H7 (cell line): ENCODE data around the gene FRY. TPM values are rescaled to one million over a fixed set of nuclear protein-coding genes. Genes with fewer than 3 reads are reported as not detected.

Experiments
- DNase-seq: peaks from one replicate; pipeline ENCODE4 v3.0.0; 2012
- H3K27me3 ChIP-seq: 2 replicates; pipeline ENCODE4 v1.6.0; 2011; ENCODE audit warnings: mild to moderate bottlenecking, low read length; ENCODE audit not compliant: control insufficient read depth, insufficient read depth
- H3K36me3 ChIP-seq: replicated peaks from 2 replicates; pipeline ENCODE4 v1.5.1; 2011; ENCODE audit warnings: low read length; ENCODE audit not compliant: control insufficient read depth, insufficient read depth
- H3K4me3 ChIP-seq: 2 replicates; pipeline ENCODE4 v1.5.1; 2011; ENCODE audit warnings: low read depth, mild to moderate bottlenecking, control low read depth, low read length, moderate library complexity; ENCODE audit not compliant: insufficient read depth
- total RNA-seq: library from RNA; depleted of rRNA; stranded (reverse); fragments of >200 nt; shearing (Covaris generic); gene quantifications from 2 replicates; pipeline ENCODE4 v1.2.3, GENCODE V29; 2014

Gene FRY
- total RNA-seq, 1 experiment from 2014 or later = 0.35 TPM

DNA sequence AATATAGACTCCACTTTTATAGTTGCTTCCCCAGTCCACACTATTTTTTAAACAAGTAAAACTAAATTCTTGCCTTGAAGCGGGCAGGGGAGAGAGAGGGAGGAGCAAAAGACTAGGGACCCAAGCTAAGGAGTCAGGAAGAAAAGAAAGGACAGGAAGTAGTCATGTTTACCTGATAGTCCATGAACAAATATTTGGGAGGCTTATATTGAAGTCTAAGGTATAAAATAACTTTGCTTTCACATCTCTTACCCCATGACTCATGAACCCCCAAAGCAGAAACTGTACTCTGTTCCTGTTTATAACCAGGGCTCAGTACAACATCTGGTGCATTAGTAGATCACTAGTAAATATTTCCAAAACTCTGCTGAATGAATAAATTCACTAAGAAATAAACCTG, 216.3 kb downstream of the FRY start:
- Histone ChIP-seq H3K36me3 (no peaks in the 10 kb centered on the region; the same call in 1 of the 2 replicates), H3K27me3 (no peaks in the 10 kb centered on the region), H3K4me3 (no peak overlapping the region)
- DNase-seq = no peak

DNA sequence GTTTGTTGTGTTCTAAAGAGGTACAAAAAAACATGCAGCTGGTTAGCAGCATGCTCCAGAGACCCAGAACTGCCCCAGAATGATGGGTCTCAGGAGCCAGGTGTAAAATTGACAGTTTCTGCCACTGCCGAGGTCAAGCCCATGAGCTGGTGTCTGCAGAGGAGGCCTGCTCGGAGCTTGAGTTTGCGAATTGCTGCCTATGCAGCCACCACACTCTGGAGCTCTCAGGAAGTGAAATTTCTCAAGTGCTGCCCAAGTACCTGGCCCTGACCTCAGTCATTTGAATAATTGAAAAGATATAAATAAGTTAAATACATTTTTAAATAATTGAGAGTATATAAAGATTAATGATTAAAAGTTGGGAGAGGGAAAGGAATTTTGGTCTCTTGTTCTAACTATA, 217.2 kb downstream of the FRY start:
- no peak for DNase-seq
- H3K4me3 ChIP-seq = no peak overlapping the region
- no peaks in the 10 kb centered on the region for H3K27me3 ChIP-seq
- H3K36me3 ChIP-seq = no peaks in the 10 kb centered on the region; the same call in 1 of the 2 replicates

DNA sequence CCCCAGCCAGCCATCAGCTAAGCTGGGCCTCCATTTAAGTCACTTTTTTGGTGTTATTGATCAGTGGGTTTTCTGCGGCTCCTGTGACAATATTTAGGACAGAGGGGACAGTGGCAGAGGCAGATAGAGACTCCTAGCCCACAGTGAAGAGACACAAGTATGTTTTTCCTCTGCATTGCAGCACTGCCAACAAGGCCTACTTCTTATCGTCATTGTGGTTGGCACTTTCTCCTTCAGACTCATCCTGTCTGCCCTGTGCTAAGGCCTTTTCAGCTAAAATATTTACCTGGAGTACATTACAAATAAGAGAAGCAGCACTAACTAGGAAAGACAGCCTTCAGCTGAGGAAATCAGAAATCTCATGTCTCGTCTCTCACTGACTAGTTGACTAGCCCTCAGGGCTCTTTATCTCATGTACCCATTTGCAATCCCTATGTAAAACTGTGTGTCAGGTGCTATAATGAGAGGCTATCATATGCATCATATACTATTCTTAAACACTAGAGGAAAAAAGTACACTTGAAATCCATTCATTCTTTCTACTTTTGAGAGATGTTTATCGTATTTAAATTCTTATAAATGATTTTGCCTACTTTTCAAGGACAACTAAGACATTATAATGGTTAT, 221.4 kb downstream of the FRY start:
- DNase-seq = no peak
- Histone ChIP-seq H3K36me3 (no peaks in the 10 kb centered on the region; the same call in 1 of the 2 replicates), H3K27me3 (no peaks in the 10 kb centered on the region), H3K4me3 (no peak overlapping the region)

DNA sequence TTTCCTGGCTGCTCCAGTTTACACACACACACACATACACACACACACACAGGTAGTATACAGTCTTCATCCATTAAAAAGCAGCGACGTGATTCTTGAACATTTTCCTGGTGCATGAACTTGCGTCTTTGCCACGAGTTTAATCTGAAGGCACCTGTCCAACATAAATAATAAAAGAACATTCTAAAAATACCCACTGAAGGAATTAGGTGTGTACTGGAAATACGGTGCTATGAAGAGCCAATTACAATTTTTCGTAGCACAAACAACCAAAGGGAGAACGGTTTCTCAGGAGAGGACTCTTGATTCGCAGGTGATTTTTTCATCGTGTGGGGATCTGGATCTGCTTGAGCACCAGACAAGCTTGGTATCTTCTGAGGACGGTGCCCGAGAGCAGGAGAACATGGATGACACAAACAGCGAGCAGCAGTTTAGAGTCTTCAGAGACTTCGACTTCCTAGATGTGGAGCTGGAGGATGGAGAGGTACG, 222.4 kb downstream of the FRY start:
- H3K36me3 ChIP-seq = no peaks in the 10 kb centered on the region; the same call in 1 of the 2 replicates
- no peaks in the 10 kb centered on the region for H3K27me3 ChIP-seq
- H3K4me3 ChIP-seq = no peak overlapping the region
- DNase-seq = no peak

DNA sequence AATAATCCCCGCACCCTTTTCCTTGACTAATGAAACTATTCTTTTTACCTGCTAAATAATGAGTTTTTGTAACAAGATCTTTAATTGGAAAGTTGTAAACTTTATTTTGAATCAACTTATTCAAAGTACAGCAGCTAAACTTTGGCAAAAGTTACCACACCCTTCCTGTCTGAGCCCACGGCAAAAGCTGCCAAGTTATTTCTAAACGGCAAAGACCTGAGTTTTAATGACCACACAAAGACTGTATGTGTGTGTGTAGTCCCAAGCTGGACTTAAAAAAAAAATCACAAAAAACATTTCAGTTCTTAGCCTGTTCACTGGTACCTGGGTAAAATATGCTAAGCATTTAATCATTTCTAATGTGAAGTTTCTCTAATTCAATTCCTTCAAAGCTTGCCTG, 222.8 kb downstream of the FRY start:
- Histone ChIP-seq H3K27me3 (no peaks in the 10 kb centered on the region), H3K36me3 (no peaks in the 10 kb centered on the region; the same call in 1 of the 2 replicates), H3K4me3 (no peak overlapping the region)
- DNase-seq = no peak

DNA sequence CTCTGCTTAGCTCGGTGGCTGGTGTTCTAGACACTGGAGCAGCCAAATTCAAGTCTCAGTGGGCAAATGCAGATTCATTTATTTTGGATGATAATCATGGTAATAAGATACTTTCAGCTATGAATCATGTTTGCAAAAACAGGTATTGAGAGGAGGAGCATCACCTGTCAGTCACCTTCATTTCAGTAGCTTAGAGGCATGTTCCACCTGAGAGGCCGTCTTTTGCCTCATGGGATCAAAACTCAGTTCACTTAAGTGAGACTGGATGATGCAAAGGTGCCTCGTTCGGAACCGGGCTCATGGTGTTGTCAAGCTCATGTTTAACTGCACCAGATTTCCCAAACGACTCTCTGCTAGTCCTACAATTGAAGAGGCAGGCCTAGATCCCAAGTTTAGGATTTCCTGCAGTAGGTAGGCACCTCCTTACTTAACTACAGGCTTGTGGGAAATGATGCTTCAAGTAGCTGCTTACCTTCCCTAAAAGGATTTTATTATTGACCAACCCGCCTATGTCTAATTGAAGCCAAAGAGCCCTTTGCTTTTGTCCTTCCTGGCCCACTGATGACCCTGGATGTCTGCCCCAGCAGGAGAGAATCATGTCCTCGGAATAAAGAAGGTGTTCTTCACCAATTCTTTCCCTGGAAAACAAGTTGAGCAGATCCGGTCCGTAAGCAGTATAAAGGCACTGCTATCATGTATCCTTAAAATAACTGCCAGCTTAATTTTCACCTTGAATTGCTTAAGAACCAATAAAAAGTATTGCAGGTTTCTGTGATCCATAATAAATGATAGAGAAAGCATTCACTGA, 223.5 kb downstream of the FRY start:
- DNase-seq = no peak
- Histone ChIP-seq H3K36me3 (no peaks in the 10 kb centered on the region), H3K27me3 (no peaks in the 10 kb centered on the region), H3K4me3 (no peak overlapping the region)

DNA sequence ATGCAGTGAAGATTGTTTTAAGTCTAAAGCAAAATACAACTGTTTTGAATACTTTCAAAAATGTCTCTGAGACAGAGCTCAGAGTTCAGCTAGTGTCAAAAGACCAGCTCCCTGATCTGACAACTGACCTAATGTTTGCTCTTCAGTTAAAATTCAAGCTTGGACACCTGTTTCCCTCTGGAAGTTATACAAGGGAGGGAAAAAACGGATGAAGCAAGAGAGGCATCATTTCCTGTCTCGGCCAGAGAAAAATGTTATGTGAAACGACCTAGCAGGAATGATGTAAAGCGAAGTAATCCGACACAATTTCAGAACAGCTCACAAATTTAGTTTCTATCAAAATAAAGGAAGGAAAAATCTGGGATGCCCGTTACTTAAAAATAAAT, 224.1 kb downstream of the FRY start:
- DNase-seq = no peak
- H3K4me3 ChIP-seq = no peak overlapping the region
- H3K27me3 ChIP-seq = no peaks in the 10 kb centered on the region
- no peaks in the 10 kb centered on the region for H3K36me3 ChIP-seq

DNA sequence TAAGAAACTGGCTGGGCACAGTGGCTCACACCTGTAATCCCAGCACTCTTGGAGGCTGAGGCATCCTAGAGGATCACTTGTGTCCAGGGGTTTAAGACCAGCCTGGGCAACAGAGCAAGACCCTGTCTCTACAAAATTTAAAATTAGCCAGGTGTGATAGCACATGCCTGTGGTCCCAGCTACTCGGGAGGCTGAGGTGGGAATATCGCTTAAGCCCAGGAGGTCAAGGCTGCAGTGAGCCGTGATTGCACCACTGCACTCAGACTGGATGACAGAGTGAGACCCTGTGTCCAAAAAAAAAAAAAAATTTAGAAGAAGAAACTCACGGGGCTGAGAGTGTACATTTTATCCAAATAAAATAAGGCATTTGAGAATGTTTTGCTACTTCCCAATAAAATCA, 224.7 kb downstream of the FRY start:
- H3K27me3 ChIP-seq = no peaks in the 10 kb centered on the region
- H3K36me3 ChIP-seq = no peaks in the 10 kb centered on the region
- no peak for DNase-seq
- no peak overlapping the region for H3K4me3 ChIP-seq

DNA sequence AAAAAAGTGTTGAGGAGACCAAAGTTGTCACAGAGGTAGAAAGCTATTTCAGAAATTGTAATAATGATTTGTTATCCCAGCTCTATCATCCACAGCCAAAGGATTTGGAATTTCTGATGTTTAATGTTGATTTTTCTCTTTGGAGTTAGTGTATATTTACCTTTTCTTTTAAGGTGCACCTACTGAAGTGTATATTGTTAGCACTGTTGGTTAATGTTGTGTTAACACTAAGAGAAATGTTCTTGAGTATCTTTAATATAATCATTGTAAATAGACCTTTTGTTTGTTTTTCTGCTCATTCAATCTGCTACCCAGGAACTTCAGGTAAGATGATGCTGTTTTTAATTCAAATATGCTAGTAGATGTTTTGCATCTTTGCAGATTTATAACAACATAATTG, 226.1 kb downstream of the FRY start:
- Histone ChIP-seq H3K36me3 (no peaks in the 10 kb centered on the region), H3K27me3 (no peaks in the 10 kb centered on the region), H3K4me3 (no peak overlapping the region)
- no peak for DNase-seq

DNA sequence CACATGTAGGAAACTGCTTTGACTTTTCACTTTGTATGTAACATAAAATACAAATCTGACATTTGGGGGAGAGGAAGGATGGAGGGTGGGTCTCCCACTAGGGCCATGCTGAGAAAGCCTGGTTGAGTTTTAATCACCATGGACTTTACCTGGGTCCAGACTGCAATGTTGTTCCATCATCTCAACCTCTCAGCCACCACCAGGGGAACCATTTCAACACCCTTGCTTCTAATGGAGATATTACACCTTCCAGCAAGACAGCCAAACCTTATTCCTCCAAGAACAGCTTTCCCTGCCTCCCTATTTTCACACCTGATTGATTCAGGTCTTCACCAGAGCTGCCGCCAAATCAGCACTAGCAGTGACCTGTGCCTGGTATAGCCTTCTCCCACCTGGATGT, 227.5 kb downstream of the FRY start:
- DNase-seq = peak; percentile 20
- H3K4me3 ChIP-seq = no peak overlapping the region
- no peaks in the 10 kb centered on the region for H3K27me3 ChIP-seq
- H3K36me3 ChIP-seq = no peaks in the 10 kb centered on the region

DNA sequence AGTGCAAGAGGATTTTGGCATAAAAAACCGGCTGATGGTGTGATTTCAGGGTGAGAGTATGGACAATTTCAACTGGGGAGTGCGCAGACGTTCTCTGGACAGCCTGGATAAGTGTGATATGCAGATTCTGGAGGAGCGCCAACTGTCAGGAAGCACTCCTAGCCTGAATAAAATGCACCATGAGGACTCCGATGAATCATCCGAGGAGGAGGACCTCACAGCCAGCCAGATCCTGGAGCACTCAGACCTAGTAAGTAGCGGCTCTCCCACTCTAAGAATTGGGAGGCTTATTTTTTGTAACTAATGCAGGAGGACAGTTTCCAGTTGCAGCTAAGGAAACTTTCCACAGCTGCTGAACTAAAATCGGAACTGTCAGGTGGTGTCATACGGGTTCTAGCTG, 230.0 kb downstream of the FRY start:
- no peaks in the 10 kb centered on the region for H3K36me3 ChIP-seq

DNA sequence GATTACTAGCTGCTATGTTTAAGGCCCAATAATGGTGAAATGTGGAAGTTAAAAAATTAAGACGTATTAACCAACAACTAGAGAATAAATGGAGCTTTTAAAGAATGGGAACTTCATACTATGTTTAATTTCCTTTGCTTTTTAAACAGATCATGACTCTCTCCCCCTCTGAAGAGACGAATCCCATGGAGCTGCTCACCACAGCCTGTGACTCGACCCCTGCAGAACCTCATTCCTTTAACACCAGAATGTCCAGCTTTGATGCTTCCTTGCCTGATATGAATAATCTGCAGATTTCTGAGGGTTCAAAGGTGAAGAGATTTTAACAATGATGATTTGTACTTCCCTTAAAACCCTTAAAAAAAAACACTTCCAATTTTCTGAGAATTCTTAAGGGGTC, 230.6 kb downstream of the FRY start:
- H3K36me3 ChIP-seq = no peaks in the 10 kb centered on the region
- no peak overlapping the region for H3K4me3 ChIP-seq
- no peaks in the 10 kb centered on the region for H3K27me3 ChIP-seq
- no peak for DNase-seq

More for the DNA sequence above, 230.0 kb downstream of the FRY start:
- Histone ChIP-seq H3K27me3 (no peaks in the 10 kb centered on the region), H3K4me3 (no peak overlapping the region)
- no peak for DNase-seq

DNA sequence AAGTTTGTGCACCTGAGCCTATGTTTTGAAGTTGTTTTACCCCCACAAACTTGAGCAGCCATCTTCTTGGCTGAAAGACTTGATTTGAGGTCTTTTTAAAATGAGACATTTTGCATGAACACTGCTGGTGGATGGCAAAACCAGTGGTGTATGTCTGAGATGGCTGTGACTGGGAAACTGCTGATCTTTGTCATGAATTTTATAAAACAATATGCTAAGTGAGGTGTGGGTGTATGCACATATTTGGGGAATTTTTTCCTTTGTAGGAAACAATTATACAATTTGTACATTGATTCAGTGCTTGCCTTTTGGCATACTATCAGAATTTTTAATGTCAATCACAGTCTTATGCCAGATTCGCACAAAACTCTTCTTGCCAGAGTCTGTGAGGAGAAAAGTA, 231.0 kb downstream of the FRY start:
- Histone ChIP-seq H3K4me3 (no peak overlapping the region), H3K36me3 (no peaks in the 10 kb centered on the region), H3K27me3 (no peaks in the 10 kb centered on the region)
- DNase-seq = no peak

DNA sequence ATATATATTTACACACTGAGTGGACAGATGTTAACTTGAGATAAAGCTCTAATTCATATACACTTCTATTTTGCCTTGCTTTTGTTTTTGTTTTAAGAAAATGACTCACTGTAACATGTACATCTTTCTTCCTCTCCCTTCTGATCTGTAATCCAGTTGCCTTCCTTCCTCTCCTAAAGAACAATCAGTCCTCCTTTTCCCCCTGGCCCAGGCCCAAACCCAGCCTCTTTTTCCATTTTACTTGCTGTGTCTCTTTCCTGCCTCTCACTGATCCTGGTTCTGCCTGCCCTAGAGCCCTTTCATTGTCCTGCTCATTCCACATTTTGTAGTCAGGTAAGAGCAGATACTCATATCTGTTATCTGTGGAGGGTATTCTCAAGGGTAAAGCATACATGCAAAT, 232.8 kb downstream of the FRY start:
- no peak overlapping the region for H3K4me3 ChIP-seq
- H3K36me3 ChIP-seq = no peaks in the 10 kb centered on the region
- no peak for DNase-seq

DNA sequence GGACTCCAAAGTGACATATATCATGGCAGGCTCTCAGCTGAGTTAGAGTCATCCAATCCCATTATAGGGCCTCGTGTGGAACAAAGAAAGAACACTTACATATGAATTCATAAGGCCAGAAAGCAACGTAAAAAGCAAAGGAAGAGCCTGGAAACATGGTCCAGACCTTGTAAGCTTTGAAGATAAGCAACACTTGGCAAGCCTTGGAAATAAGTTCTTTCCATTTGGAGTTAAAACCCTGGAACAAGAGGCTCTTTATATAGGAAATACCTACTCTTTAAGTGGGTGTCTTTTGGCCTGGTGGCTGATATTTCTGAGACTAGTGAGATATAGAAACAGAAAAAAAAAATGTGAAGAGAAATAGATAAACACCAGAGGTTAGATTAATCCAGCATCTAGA, 234.2 kb downstream of the FRY start:
- Histone ChIP-seq H3K27me3 (no peaks in the 10 kb centered on the region), H3K36me3 (no peaks in the 10 kb centered on the region), H3K4me3 (no peak overlapping the region)
- DNase-seq = no peak

More for the DNA sequence above, 232.8 kb downstream of the FRY start:
- no peaks in the 10 kb centered on the region for H3K27me3 ChIP-seq
